ENCODE results near the gene ALK.

GRCh38 chr2:29447513-29447912, 473.9 kb downstream of the ALK start:
- TF ChIP-seq SREBF2 (IDR thresholded peaks at IDR 0.05; ENCODE audit: low read length) (no peak), PRDM15 (CRISPR knock-in tag; IDR thresholded peaks at IDR 0.05) (no peak), ATF7 (IDR thresholded peaks at IDR 0.05; ENCODE audit: low read depth) (no peak), CTCF (IDR thresholded peaks at IDR 0.05 in 2 of 3, conservative IDR thresholded peaks at IDR 0.05 in 1 of 3; ENCODE audit: control insufficient read depth in 2 of 3, extremely low read depth in 1 of 3, insufficient read depth in 1 of 3, low read depth in 3 of 3, low read length in 3 of 3) (no peak)

Measured in GM12878 (cell line).